ENCODE measurements around the gene TGFB1. TPM values are rescaled to one million over a fixed set of nuclear protein-coding genes. Genes with fewer than 3 reads are reported as not detected.
A peak's percentile ranks its signal among the peaks of the same experiment; 100 is the strongest.

TGFB1 gene
- total and polyA plus RNA-seq, 2 of the 13 experiments (the other 11 are each of a cell fraction or from before 2014, with no cell fraction given): 4.1 to 5.4 TPM

GRCh38 chr19:41321600-41322270 is 32.0 kb downstream of the TGFB1 start (continued):
- TF ChIP-seq EHMT2 (IDR thresholded peaks at IDR 0.05; ENCODE audit: borderline replicate concordance, low read depth, low read length): no peak
- TF ChIP-seq ZNF773 (CRISPR knock-in tag; IDR thresholded peaks at IDR 0.05; ENCODE audit: borderline replicate concordance): no peak
- TF ChIP-seq ATF3 (CRISPR knock-in tag; IDR thresholded peaks at IDR 0.05): peak; percentile 45; the same call in 1 of the 2 replicates
- TF ChIP-seq LCORL (IDR thresholded peaks at IDR 0.05): peak; percentile 12; the same call in 1 of the 2 replicates
- TF ChIP-seq LCORL (CRISPR knock-in tag; IDR thresholded peaks at IDR 0.05): peak; percentile 68; the same call in 1 of the 2 replicates
- no peak for TF ChIP-seq PTBP1 (IDR thresholded peaks at IDR 0.05; ENCODE audit: low read depth, low read length, poor library complexity, severe bottlenecking)
- no peak for TF ChIP-seq ZNF543 (CRISPR knock-in tag; IDR thresholded peaks at IDR 0.05)
- no peak for TF ChIP-seq HIVEP1 (CRISPR knock-in tag; IDR thresholded peaks at IDR 0.05)
- peak; percentile 51; the same call in 1 of the 2 replicates for TF ChIP-seq AKAP8 (CRISPR knock-in tag; IDR thresholded peaks at IDR 0.05)
- 0 out of 2 replicates have a peak, but pooled peaks have one; percentile 58 for TF ChIP-seq ZNF891 (CRISPR knock-in tag; IDR thresholded peaks at IDR 0.05)
- TF ChIP-seq TOE1 (CRISPR knock-in tag; IDR thresholded peaks at IDR 0.05): no peak
- TF ChIP-seq ZNF674 (CRISPR knock-in tag; IDR thresholded peaks at IDR 0.05; ENCODE audit: low read depth): no peak
- no peak for TF ChIP-seq ZNF292 (CRISPR knock-in tag; IDR thresholded peaks at IDR 0.05; ENCODE audit: borderline replicate concordance, low read depth)
- TF ChIP-seq NFKB2 (CRISPR knock-in tag; IDR thresholded peaks at IDR 0.05; ENCODE audit: borderline replicate concordance): peak; percentile 45; the same call in 1 of the 2 replicates
- TF ChIP-seq ZFX (CRISPR knock-in tag; IDR thresholded peaks at IDR 0.05; ENCODE audit: low read depth): no peak
- no peak; the same call in 1 of the 2 replicates for TF ChIP-seq NR2C2 (CRISPR knock-in tag; IDR thresholded peaks at IDR 0.05; ENCODE audit: borderline replicate concordance)
- no peak for TF ChIP-seq ETV6 (CRISPR knock-in tag; conservative IDR thresholded peaks at IDR 0.05)
- no peak for TF ChIP-seq ZMAT3 (CRISPR knock-in tag; conservative IDR thresholded peaks at IDR 0.05)
- TF ChIP-seq ZNF550 (CRISPR knock-in tag; IDR thresholded peaks at IDR 0.05; ENCODE audit: borderline replicate concordance): no peak
- no peak for TF ChIP-seq ZKSCAN5 (CRISPR knock-in tag; IDR thresholded peaks at IDR 0.05)
- no peak for TF ChIP-seq ZXDC (CRISPR knock-in tag; IDR thresholded peaks at IDR 0.05)
- TF ChIP-seq AKNA (CRISPR knock-in tag; IDR thresholded peaks at IDR 0.05; ENCODE audit: borderline replicate concordance): no peak

Measured in HepG2 (cell line).